GM19099 (cell line): ENCODE data around the gene HNRNPF.
A peak's percentile ranks its signal among the peaks of the same experiment; 100 is the strongest.

Experiments
- POLR2A ChIP-seq: IDR thresholded peaks from 3 replicates; pipeline ENCODE4 v1.6.1; 2011; ENCODE audit warnings: low read depth; ENCODE audit not compliant: insufficient read length; ENCODE audit errors: extremely low read depth

The HNRNPF gene

DNA sequence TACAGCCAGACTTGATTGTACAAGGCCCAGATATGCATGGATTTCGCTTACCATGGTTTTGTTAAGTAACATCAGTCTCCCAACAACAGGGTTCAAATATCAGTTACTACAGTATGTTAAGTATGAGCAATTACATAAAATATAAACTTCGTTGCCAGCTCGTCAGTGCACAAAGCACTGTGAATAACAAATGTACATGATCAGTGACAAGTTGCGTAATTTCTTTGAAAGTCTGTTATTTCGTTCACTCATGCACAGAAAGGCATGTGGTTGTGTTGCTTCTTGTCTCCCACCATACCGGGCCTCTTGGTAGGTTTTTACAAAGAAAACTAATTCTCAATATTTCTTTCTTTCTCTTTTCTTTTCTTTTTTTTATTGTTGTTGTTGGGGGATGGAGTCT lies 15.4 kb upstream of the HNRNPF start:
- no peak for TF ChIP-seq POLR2A

DNA sequence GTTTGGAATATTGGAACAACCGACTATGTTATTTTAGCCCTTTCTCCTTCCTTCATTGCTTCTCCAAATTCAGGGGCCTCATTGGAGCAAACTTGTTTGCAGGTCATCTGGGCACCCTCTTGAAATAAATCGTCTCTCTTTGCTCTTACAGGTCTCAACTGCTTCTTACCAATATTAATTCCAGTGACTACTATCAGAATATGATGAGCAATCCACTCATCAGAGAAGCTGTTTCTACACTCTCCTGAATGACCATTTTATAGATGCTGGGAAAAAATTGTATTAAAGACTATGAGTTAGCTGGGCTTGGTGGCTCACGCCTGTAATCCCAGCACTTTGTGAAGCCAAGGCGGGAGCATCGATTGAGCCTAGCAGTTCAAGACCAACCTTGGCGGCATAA lies 12.5 kb upstream of the HNRNPF start:
- TF ChIP-seq POLR2A: no peak

- no peak for TF ChIP-seq POLR2A
Observed at GRCh38 chr10:43421201-43421507, 12.2 kb upstream of the HNRNPF start.

GRCh38 chr10:43420369-43421200 lies 11.6 kb upstream of the HNRNPF start:
- TF ChIP-seq POLR2A: peak; percentile 86

- no peak for TF ChIP-seq POLR2A
Observed at GRCh38 chr10:43419997-43420368, 11.0 kb upstream of the HNRNPF start.

DNA sequence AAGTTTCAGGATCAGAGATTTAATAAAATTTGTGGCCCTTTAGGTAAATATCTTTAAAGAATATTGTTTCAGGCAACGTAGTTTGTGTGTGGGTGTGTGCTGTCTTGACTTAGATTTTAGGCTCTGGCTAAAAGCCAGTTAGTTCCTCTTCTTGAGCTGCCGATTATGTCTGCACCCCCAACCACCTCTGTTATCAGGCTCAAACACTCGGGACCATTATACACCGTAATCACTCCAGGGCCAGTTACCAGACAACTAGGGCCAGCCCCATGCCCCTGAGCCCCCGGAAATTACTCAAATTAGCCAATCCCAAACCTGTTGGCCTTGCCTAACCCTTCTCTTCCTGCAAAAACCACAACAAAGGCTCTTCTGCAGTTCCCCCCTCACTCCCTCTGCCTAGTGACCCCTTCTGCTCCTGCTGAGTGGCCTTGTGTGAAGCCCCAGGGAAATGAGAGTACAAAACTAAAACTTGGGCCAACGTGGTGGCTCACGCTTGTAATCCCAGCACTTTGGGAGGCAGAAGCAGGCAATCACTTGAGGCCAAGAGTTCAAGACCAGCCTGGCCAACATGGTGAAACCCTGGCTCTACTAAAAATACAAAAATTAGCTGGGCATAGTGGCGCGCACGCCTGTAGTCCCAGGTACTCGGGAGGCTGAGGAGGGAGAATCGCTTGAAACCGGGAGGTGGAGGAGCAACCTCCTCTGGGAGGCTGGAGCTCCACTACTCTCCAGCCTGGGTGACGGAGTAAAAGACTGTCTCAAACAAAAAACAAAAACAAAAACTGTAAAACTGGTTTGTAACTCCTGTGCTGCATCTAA lies 9.2 kb upstream of the HNRNPF start:
- peak; percentile 9 for TF ChIP-seq POLR2A

GRCh38 chr10:43415544-43415943 lies 6.6 kb upstream of the HNRNPF start:
- no peak for TF ChIP-seq POLR2A

DNA sequence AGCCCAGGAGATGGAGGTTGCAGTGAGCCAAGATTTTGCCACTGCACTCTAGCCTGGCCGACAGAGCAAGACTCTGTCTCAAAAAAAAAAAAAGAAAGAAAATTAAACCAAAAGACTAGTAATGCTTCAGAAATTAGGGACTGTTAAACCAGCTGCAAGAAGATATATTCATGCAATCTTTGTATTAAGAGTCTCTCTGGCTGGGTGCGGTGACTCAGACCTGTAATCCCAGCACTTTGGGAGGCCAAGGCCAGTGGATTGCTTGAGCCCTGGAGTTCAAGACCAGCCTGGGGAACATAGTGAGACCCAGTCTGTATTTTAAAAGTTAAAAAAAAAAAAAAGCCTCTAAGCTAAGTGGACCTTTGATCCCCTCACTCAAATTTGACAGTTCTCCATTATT lies 2.5 kb upstream of the HNRNPF start:
- no peak for TF ChIP-seq POLR2A

DNA sequence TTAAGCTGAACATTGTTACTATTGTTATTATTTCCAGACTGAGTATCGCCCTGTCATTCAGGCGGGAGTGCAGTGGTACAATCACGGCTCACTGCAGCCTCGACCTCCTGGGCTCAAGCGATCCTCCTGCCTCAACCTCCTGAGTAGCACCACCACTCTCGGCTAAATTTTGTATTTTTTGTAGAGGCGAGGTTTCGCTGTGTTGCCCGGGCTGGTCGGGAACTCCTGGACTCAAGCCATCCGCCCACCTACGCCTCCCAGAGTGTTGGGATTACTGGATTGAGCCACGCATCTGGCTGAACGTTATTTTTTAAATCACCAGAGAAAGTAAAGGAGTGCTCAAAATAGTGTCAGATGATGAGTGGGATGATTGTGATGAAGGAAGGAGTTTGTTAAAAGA lies 1.4 kb upstream of the HNRNPF start:
- TF ChIP-seq POLR2A: no peak

- peak; percentile 36 for TF ChIP-seq POLR2A
Observed at GRCh38 chr10:43409385-43410109, 561 bp upstream of the HNRNPF start.

DNA sequence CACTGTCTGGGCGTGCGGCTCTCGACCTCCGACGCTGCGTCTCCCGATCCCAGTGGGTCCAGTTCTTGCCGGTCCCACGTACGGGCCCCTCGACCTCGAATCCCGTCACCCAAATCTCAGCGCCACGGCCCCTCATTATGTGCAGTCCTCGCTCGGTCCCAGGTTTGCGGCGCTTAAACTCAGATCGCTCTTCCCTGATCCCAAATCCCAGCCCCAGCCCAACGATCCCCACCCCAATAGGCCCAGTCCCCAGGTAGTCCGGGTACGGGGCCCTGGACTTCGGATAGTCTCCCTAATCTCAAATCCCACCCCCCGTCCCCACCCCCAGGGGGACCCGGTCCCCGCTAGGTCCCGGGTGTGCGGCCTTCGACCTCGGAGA lies 666 bp downstream of the HNRNPF start:
- TF ChIP-seq POLR2A: no peak

DNA sequence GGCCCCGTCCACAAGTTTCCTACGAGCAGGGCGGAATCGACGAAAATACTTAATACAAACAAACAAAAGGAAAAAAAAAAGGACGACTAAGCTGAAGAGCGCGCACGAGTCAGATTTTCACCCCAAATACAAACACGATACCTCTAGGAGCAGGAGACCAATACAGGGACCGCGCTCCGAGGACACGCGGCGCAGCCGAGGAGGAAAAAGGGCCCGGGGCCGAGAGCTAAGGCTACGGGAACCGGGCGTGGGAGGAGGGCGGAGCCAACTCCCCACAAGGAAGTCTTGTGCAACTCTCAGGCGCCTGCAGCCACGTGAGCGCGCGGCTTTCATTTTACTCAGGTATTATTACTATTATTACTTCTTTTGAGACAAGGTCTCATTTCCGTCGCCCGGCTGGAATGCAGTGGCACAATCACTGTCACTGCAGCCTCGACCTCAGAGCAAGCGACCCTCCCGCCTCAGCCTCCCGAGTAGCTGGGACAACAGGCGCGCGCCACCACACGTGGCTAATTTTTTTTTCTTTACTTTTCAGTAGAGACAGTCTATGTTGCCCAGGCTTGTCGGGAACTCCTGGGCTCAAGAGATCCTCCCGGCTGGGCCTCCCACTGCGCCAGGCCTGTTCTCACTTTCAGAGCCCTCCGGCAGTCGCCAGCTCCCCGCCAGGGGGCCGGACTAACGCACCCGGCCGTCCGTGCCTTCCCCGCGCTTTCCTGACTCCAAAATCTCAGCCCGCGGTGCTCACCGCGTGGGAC lies 1.2 kb downstream of the HNRNPF start:
- peak; percentile 91 for TF ChIP-seq POLR2A

DNA sequence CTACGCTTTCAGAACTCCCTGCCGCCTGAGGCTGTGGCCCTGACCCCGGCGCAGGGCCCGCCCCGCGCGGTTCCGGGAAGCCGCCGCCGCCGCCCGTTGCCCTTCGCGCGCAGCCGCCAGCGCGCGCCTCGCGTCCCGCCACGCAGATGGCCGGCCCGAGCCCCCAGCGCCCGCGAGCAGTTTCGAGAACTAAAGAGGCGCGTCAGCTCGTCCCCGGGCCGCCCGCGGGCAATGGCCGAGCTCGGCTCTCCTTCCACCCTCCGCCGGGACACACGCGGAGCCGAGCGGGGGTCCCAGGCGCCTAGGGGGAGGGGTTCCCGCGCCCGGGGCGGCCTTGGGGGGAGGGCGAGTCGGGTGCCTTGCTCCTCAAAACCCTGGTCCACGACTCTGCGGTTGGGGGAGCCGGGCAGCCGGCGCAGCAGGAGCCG lies 1.8 kb downstream of the HNRNPF start:
- TF ChIP-seq POLR2A: no peak

GRCh38 chr10:43404704-43405084 lies 4.3 kb downstream of the HNRNPF start:
- no peak for TF ChIP-seq POLR2A
